ENCODE data around the gene PRIM2. TPM values are rescaled to one million over a fixed set of nuclear protein-coding genes. Genes with fewer than 3 reads are reported as not detected.

The PRIM2 gene
- total and polyA plus RNA-seq, 2 of the 8 experiments (the other 6 are each of a cell fraction or from before 2014, with no cell fraction given): 20.8 to 46.8 TPM

DNA sequence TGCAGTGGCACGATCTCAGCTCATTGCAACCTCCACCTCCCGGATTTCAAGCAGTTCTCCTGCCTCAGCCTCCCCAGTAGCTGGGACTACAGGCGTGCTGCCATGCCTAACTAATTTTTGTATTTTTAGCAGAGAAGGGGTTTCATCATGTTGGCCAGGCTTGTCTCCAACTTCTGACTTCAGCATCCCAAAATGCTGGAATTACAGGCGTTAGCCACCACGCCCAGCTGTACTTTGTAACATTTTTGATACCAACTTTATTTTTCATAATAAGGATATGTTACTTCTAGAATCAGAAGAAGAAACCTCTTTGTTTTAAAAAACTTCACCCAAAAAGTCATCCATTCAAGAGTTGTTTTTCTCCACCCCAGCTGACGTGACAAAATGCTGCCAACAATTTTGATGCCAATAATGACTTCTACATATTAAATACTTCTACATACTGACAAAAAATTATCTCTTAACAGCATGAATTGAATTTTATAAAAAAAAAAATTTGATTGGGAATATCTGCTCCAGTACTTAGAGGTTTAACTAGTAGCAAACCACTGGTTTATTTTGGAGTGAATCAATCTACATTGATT is 22.5 kb upstream of the PRIM2 start:
- H4K91ac ChIP-seq (replicated peaks; ENCODE audit: insufficient read length, low read length): no peak overlapping the region
- TF ChIP-seq KDM4A (IDR thresholded peaks at IDR 0.05; ENCODE audit: low read depth, low read length, severe bottlenecking) (no peak), NRF1 (IDR thresholded peaks at IDR 0.05; ENCODE audit: low read depth, low read length) (no peak), RXRA (IDR thresholded peaks at IDR 0.05; ENCODE audit: insufficient read depth, low read depth, low read length) (no peak), SIRT6 (IDR thresholded peaks at IDR 0.05; ENCODE audit: low read length) (no peak)
- TF ChIP-seq, protein P1, sequence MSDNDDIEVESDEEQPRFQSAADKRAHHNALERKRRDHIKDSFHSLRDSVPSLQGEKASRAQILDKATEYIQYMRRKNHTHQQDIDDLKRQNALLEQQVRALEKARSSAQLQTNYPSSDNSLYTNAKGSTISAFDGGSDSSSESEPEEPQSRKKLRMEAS (IDR thresholded peaks at IDR 0.05): no peak
- H2AK5ac ChIP-seq (ENCODE audit: low read depth, low read length): no peak overlapping the region
- H2BK5ac ChIP-seq (ENCODE audit: low read depth, low read length): no peak overlapping the region
- no peaks in the 10 kb centered on the region for H3K79me1 ChIP-seq (ENCODE audit: low read depth, low read length)
- no peak overlapping the region for H3K27ac ChIP-seq (ENCODE audit: low read depth, low read length)
- H3K79me2 ChIP-seq (ENCODE audit: control insufficient read depth in 1 of 2, insufficient read depth in 2 of 2, low read length in 2 of 2): no peaks in the 10 kb centered on the region
- H2BK20ac ChIP-seq (ENCODE audit: low read length): no peak overlapping the region
- H3K56ac ChIP-seq (replicated peaks; ENCODE audit: insufficient read length, low read depth, low read length): no peak overlapping the region
- H4K5ac ChIP-seq (ENCODE audit: insufficient read length, low read depth, low read length): no peak overlapping the region
- H4K8ac ChIP-seq (ENCODE audit: extremely low read depth, insufficient read depth, low read length): no peak overlapping the region
- no peak for FAIRE-seq
- no peak overlapping the region for H3K14ac ChIP-seq (ENCODE audit: insufficient read length)
- H3K9ac ChIP-seq (replicated peaks in 1 of 4; ENCODE audit: extremely low read depth in 1 of 4, low read depth in 3 of 4, low read length in 3 of 4): no peak overlapping the region
- H4K20me1 ChIP-seq (replicated peaks in 1 of 2; ENCODE audit: control insufficient read depth in 1 of 2, insufficient read depth in 2 of 2, low read length in 2 of 2): no peaks in the 10 kb centered on the region
- no peak overlapping the region for H3K4me2 ChIP-seq (ENCODE audit: insufficient read depth in 1 of 2, low read depth in 2 of 2, low read length in 2 of 2)
- no peak overlapping the region for H2BK120ac ChIP-seq (replicated peaks; ENCODE audit: low read depth, low read length)
- ChIA-PET CTCF (ENCODE audit: partially characterized antibody) (interaction anchor here (1.6 kb wide), 1 partner anchor 21 kb away, joined by 5 read pairs; no protein-coding TSS in a partner anchor), POLR2A (ENCODE audit: partially characterized antibody) (no interaction called here)
- H3K36me3 ChIP-seq (ENCODE audit: control insufficient read depth in 2 of 4, insufficient read depth in 4 of 4, low read length in 3 of 4): no peaks in the 10 kb centered on the region
- H3K4me3 ChIP-seq (ENCODE audit: extremely low read depth in 1 of 4, insufficient read depth in 2 of 4, low read depth in 3 of 4, low read length in 4 of 4): no peak overlapping the region
- H3K27me3 ChIP-seq (replicated peaks in 1 of 4; ENCODE audit: control insufficient read depth in 3 of 4, extremely low read depth in 1 of 4, insufficient read depth in 3 of 4, low read length in 3 of 4): no peaks in the 10 kb centered on the region
- WGBS, 2 experiments (ENCODE audit: extremely low coverage in 1 of 2, insufficient coverage in 1 of 2, insufficient read length in 1 of 2, insufficient replicate concordance in 2 of 2, low coverage in 1 of 2, low lambda C conversion rate in 2 of 2, missing lambda C conversion rate in 1 of 2): 84% methylated on average over 6 of the region's 6 CpGs; no CpG with 5 or more reads in 1 of the 2 experiments
- H2AFZ ChIP-seq (ENCODE audit: low read length): no peak overlapping the region
- no peak overlapping the region for H2BK15ac ChIP-seq (ENCODE audit: low read length)
- H3K23me2 ChIP-seq (ENCODE audit: low read depth, low read length): no peaks in the 10 kb centered on the region; the same call in 1 of the 2 replicates
- no peaks in the 10 kb centered on the region for H3K4me1 ChIP-seq (replicated peaks in 1 of 4; ENCODE audit: control insufficient read depth in 3 of 4, insufficient read depth in 4 of 4, low read length in 3 of 4)
- H3K18ac ChIP-seq (ENCODE audit: extremely low read depth, low read length): no peak overlapping the region
- no peak overlapping the region for H2BK12ac ChIP-seq (ENCODE audit: low read depth, low read length)
- H3K4ac ChIP-seq (replicated peaks; ENCODE audit: insufficient read length, low read depth, low read length): no peak overlapping the region
- H3K9me3 ChIP-seq (ENCODE audit: insufficient read depth in 2 of 2, low read depth in 1 of 2, low read length in 1 of 2): no peaks in the 10 kb centered on the region
- H3K23ac ChIP-seq (ENCODE audit: insufficient read length): no peak overlapping the region
- DNase-seq (ENCODE audit: low read depth in 1 of 2, low spot score in 2 of 2): no peak

Measured in H1 (cell line).